GM19240 (cell line): ENCODE data around the gene DPP3.
"Not testable (repeated sequence)": the region's sequence is repeated elsewhere in the genome, so short reads cannot be mapped to it uniquely, and the experiment has no call there.

Source experiments
- DNase-seq: peaks from one replicate; pipeline ENCODE4 v3.0.0; 2011; ENCODE audit warnings: low spot score; ENCODE audit not compliant: insufficient read length

The DPP3 gene

DNA sequence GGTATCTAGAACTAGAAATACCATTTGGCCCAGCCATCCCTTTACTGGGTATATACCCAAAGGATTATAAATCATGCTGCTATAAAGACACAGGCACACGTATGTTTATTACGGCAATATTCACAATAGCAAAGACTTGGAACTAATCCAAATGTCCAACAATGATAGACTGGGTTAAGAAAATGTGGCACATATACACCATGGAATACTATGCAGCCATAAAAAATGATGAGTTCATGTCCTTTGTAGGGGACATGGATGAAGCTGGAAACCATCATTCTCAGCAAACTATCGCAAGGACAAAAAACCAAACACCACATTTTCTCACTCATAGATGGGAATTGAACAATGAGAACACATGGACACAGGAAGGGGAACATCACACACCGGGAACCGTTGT is 16.1 kb upstream of the DPP3 start:
- not testable (repeated sequence) for DNase-seq

DNA sequence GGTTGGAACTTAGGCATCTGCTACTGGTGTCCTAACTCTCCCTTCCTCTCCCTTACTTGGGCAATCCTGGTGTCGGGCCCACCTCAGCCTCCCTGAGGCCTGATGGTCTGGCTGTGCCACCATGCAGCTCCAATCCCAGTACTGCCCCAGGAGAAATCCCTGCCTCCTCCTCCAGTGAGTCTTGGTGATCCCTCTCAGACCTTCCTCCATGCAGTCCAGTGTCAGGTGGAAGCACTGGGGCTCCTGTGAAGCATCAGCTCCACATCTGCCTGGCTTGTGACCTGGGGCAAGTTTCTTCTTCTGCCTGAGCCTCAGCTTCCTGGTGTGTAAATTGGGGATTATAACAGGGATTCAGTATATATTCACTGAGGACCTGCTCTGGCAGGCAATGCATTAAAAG is 15.3 kb upstream of the DPP3 start:
- no peak for DNase-seq

DNA sequence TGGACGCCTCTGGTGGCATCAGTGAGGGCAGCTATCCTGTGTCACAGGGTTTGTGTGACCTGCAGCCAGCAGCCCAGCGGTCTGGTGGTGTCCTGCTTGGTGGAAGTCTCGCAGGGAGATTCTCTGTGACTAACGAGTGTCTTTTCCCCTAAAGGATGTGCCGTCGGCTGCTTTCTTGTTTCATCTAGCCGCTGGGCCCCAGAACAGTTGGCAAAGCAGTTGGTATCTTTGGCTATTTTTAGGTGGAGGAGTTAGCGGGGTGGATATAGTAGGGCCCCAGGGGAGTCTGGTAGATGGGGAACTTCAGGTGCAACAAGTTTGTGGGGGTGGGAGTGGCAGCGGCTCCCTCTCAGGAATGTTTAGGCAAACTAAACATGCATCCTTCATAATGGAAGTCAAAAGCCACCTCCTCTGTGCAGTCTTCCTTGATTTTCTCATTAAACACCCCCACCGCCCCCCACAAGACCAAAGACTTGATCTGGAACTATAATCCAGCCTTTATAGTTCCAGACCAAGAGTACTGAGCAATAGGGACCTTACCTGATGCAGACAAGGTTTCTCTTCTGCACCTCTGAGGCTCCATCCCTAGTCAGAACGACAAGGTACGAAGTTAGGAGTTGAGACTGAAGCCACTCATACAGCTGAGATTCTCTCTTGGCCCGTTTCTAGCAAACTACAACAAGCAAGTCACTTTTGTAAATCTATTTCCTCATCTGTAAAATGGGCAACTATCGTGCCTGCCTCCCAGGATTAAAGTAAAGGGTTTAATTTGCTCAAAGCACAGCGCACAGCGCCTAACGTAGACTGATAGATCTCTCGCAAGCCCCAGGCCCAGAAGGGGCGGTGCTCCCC is 14.6 kb upstream of the DPP3 start:
- DNase-seq = no peak

DNA sequence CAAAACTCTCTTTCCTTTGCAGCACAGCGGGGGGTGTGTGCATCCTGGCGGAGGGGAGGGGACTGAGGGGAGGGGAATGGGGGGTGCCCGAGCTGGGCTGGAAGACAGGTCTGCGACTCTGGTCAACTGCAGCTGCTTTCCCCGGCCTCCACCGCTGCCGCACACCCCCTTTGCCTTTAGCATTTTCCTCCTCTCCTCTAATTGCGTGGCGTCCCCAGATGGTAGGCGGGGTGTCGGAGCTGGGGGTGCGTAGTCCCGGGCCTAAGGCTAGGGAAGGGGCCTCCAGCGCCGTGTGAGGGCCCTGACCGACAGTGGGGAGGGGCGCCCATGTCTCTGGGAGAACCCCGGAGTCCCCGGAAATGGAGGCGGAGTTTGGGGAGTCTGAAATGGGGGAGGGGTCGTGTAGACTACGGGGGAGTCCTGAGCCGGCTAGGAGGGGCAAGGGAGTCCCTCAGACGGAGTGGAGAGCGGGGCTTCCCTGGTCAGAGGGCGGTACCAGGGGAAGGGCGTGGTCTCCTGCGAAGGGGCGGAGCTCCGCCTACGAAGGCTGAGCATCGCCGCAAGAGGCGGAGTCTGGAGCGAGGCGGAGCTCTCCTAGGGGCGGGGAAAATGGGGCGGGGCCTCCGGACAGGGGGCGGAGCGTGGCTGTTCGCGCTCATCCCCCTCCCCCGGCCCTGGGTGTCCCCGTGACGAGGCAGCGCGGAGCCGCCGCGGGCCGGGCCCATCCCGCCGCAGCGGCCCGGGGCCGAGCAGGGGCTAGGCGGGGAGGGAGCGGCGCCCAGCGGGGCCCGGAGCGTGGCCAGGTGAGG is 13.8 kb upstream of the DPP3 start, which contains the start of gene PELI3:
TSS of gene PELI3 (plus strand) at position 681 of the 809 bp plus-strand sequence. CDS start 1,224 bp downstream, outside the sequence.
- DNase-seq = peak; percentile 89

DNA sequence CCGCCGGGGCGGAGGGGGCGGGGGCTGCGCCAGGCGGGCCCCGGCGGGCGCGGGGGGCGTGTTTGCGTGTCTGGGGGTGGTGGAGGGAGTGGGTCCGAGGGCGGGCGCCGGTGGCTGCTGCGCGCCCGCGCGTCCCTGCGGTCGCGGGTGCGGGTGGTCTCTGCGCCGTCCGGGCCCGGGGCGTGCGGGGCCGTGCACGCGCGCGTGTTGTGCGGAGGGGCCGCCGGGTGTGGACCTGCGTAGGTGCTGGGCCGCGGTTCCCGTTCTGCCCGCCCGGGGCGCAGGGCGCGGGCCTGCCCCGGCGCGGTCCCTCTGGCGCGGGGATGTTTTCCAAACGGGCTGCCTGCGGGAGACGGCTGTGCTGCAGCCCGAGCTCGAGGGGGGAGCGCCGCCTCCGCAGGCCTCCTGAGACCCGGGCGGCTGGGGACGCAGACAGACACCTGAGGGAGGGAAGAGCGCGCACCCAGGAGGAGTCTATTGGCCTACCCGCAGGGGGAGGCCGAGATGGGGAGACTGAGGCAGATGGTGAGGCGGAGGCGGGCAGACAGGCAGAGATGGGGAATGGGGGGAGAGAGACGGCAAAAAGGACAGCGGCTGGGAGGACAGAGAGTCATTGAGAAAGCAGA is 13.1 kb upstream of the DPP3 start:
- peak; percentile 46 for DNase-seq

DNA sequence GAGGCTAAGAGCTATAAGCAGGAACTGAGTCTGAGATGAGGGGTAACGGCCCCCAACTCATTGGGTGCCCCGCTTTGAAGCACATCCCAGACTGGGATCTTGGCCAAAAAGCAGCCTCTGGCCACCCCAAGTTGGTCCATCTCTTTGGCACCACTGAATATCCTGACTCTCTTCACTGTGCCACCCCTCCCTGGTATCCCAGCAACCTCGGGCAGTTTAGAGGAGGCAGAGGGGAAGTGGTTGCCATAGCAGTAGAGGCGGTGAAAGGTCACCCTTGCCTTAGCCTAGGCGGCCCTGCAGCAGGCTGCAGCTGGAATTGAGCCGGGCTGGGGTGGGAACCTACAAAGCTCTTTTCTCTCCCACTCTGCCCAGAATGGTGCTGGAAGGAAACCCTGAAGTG is 12.5 kb upstream of the DPP3 start:
- DNase-seq = no peak

DNA sequence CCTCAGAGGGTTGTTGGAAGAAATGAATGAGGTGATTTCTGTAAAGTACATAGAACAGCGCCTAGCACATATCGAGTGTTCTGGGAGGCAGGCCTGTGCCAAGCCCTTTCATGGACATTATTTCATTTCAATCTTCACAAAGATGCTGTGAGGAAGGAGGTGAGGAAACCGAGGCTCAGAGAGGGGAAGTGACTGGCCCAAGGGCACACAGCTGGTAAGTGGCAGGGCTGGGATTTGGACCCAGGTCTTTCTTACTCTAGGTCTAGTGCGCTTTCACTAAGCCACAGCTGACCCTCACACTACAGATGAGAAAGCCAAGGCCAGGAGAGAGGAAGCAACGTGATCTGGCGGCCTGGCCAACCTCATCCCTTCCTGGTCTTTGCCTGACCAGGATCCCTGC is 11.5 kb upstream of the DPP3 start:
- no peak for DNase-seq

DNA sequence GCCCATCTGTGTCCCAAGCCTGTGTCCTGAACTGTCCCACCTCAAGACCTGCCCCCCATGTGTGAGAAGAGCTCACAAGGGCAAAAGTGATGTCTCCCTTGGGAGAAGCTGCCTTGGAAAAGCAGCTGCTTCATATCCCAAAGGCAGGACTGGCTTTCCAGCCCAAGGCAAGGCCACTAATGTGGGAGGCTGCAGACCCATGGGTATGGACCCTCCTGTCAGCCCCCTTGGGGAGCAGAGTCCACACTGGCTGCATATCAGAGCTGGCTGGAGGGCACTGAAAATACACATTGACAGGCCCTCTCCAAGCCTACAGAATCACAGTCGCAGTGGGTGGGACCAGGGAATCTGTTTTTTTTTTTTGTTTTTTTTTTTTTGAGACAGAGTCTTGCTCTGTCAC is 10.8 kb upstream of the DPP3 start:
- DNase-seq = no peak

DNA sequence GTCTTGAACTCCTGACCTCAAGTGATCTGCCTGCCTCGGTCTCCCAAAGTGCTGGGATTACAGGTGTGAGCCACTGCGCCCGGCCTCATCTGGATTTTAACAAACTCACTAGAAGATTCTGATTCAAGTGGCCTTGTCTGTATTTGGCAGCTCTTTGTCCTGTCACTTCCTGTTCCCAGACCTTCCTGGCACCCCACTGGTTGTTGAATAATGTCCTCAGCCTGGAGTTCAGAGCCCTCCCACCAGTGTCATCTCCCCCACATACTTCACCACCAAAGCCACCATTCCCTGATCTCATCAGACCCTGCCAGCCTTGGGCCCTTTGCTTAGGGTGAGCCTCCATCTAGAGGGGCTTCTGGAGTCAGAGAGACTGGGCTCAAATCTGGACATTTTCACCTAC is 10.2 kb upstream of the DPP3 start:
- no peak for DNase-seq

DNA sequence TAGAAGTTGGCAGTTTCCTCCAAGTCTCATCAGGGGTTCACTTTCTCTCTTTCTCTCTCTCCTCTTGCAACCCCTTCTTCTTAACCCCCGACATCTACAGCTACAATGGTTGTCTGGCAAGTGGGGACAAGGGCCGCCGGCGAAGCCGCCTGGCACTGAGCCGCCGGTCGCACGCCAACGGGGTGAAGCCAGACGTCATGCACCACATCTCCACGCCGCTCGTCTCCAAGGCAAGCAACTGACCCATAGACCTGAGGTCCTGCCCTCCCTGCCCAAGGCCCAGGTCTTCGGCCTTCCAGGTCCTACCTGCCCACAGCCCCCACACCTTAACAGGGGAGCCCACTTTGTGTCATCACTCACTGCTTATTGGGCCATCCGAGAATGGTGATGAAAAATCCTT is 9.1 kb upstream of the DPP3 start:
- no peak for DNase-seq

DNA sequence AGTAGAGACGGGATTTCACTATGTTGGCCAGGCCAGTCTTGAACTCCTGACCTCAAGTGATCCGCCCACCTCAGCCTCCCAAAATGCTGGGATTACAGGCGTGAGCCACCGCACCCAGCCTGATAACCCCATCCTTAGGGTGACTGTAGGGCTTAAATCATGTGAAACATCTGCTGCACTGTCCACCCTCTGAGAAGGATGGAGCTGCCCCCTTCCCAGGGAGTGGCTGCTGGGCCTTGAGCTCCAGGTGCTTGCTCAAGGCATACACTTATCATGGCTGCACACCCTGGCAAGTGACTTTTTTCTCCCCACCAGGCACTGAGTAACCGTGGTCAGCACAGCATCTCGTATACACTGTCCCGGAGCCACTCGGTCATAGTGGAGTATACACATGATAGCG is 8.2 kb upstream of the DPP3 start:
- no peak for DNase-seq

DNA sequence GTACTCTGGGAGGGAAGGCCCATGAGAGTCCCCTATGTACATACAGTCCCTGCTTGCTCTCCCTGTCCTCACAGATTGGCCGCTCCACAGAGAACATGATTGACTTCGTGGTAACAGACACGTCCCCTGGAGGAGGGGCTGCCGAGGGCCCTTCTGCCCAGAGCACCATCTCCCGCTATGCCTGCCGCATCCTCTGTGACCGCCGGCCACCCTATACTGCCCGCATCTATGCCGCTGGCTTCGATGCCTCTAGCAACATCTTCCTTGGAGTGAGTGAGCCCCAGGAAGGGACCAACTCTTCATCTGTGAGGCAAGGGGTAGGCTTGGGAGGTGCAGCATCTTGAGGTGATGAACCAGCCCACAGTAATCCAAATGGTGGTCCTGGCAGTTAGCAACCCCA is 7.1 kb upstream of the DPP3 start:
- no peak for DNase-seq

DNA sequence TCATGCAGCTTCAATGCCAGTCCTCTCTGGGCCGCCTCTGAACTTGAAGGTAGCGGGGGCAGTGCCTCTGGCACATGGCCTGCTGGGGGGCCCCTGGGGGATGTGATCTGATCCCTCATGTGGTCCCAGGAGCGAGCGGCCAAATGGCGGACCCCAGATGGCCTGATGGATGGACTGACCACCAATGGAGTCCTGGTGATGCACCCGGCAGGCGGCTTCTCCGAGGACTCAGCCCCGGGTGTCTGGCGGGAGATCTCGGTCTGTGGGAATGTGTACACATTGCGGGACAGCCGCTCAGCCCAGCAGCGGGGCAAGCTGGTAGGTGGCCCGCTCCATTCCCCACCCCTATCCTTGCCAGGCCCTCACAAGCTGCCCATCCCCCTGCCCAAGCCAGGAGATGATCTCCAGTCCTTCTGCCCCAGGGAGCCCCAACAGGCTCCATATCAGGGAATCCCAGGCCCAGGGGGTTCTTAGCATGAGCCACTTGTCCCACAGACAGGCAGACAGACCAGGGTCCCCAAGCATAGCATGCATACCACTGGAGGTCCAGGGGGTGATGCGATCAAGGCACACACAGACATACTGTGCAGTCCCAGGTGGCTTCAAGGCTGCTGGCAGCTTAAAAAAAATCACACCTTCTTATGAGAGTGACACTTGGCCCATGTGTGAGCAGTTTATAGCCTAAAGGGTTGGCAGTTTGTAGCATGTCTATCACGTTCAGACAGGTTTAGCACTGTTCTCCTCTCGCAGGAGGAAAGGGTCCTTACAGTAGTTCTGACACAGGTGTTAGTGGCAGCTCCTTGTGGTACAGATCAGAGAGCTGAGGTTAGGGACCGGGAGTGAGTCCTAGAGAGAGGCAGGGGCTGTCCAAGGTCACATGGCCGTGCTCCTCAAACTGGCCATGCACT is 6.4 kb upstream of the DPP3 start:
- DNase-seq = no peak

DNA sequence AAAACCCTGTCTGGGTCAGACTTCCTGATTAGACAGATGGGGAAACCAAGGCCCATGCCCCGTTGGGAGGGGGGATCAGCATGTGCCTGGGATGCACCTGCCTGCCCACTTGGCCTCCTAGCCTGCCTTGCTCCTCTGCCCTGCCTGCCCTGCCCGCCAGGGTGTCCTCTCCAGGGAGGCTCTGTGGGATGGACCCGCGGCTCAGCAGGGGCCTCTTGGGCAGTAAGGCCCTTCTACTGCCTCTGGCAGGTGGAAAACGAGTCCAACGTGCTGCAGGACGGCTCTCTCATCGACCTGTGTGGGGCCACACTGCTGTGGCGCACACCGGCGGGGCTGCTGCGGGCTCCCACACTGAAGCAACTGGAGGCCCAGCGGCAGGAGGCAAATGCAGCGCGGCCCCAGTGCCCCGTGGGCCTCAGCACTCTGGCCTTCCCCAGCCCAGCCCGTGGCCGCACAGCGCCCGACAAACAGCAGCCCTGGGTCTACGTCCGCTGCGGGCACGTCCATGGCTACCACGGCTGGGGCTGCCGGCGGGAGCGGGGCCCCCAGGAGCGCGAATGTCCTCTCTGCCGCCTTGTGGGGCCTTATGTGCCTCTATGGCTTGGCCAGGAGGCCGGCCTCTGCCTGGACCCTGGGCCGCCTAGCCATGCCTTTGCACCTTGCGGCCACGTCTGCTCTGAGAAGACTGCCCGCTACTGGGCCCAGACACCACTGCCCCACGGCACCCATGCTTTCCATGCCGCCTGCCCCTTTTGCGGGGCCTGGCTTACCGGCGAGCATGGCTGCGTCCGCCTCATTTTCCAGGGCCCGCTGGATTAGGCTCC is 4.7 kb upstream of the DPP3 start:
- DNase-seq = no peak

DNA sequence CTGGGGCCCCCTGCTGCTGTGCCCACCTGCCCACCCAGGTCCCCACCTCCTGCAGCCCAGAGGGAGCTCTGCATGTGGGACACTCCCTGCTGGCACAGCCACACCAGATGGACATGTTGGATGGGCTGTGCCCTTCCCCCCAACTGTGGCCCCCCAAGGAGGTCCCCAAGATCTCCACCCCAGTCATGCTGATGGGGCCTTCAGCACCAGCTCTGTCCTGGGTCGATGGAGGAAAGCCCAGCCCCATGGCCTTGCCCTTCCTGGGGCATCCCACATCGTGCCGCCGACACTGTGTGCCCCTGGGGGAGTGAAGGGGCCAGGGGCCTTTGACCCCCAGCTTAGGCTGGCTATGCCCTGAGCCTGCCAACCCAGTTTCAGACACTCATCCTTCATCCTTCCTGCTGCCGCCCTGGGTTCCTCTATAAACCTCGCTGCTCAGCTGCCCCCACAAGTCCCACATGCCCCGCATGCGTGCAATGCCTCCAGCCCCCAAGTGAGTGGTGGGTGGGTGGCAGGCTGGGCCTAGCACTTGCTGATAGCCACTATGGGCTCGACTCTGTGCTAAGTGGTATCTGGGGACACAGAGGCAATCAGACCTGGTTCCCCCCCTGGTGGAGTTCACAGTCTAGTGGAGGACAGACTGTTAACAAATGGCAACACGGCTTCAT is 3.9 kb upstream of the DPP3 start:
- no peak for DNase-seq

DNA sequence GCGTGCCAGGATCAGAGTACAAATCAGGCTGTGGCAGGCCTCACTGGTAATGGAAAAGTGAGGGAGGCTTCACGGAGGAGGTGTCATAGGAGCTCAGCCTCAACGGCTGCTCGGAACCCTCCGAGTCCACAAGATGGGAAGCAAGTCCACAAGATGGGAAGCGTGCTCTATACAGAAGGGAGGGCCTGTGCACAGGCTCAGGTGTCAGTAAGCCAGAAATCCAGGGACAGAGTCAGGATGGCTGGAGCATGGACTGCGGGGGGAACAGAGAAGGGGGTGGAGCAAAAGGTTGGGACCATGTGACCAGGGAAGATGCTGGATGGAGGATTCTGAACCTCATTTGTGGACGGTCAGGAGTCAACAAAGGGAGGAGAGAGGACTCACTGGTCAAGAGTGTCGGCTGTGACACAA is 3.4 kb upstream of the DPP3 start:
- no peak for DNase-seq

DNA sequence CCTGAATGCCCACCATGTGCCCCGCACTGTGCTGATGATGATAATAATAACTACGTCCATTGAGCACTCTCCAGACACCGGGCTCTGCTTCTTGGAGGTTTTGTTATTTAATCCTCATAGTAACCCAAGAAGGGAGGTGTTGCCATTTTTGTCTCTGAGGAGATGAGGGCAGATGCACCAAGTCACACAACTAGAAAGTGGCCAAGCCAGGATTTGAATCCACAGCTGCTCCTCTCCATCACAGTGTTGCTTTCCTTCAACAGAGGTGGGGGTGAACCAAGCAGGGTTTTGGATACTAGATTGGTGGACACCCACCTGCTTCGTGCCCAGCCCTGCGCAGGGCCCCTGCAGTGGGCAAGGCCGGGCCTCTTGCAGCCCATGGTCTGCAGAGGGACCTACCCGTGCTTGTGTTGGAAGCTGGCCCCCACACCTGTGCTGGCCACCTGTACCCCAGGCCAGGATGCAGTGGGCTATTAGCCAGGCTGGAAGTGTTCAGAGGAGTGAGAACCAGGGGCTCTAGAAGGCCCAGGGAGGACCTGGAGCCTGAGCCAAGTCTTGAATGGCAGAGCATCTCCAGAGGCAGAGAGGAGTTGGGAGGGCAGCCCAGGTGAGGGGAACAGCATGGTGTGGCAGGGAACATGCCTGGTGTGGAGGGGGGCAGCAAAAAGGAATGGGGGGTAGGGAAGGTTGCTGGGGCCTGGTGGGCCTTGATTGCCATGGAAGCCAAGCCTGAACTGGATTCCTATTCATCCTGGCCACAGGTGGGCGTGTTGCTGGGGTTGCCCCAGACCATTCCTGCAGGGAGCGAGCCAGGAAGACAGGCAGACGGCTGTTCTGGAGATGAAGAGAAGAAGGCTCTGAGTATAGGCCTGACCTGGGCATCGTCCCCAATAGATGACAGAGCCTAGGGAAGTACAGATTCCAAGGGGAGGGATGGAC is 2.7 kb upstream of the DPP3 start:
- no peak for DNase-seq

DNA sequence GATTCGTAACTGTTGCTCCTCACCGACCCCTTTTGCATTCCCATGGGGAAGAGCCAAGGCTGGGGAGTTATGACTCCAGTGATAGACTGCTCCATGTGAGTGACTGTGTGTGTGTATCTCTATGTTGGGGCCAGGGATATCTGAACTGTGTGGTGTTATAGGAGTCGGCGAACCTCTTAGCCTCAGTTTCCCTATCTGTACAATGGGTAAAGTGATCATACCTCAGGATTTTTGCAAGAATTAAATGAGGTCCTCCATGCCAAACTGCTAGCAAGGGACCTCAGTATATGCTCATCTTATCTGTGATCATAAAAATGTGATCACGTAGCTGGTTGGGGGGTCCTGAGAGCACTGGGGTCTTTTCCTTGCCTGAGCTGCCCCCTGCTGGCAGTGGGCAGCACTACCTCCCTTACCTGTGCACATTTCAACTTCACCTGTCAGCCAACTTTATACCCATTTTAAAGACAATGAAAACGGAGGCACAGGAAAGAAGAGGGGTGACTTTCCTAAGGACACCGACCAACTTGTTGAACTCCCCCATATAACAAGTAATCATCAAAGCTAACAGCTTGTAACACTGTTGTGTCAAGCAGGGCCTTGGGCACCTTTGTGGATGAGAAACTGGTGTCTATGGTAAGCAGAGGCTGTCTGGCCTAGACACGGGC is 1.4 kb upstream of the DPP3 start:
- peak; percentile 64 for DNase-seq
